ENCODE data around the gene ALG2.

DNA sequence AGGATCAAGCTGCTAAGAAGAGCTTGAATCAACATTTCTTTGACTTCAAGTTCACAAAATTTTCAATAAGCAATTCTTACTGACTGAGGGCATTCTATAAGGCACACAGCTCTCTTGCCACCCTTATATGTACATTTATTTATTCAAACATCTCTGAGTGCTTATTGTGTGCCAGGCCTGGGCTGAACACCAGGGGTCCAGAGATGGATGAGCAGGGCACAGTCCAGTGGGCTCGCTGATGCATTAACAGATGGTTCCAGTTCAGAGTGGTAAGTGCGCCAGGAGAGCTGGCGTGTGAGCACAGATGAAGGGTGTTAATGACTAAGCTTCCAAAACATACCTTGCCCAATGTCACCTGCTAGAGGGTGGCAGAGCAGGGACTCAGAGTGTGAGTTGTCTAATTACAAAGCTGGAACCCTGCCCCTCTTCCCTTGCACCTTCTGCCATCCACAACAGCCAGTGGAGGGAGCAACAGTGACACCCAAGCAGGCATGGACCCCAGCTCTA lies 24.6 kb downstream of the ALG2 start:
- TF ChIP-seq, protein P1, sequence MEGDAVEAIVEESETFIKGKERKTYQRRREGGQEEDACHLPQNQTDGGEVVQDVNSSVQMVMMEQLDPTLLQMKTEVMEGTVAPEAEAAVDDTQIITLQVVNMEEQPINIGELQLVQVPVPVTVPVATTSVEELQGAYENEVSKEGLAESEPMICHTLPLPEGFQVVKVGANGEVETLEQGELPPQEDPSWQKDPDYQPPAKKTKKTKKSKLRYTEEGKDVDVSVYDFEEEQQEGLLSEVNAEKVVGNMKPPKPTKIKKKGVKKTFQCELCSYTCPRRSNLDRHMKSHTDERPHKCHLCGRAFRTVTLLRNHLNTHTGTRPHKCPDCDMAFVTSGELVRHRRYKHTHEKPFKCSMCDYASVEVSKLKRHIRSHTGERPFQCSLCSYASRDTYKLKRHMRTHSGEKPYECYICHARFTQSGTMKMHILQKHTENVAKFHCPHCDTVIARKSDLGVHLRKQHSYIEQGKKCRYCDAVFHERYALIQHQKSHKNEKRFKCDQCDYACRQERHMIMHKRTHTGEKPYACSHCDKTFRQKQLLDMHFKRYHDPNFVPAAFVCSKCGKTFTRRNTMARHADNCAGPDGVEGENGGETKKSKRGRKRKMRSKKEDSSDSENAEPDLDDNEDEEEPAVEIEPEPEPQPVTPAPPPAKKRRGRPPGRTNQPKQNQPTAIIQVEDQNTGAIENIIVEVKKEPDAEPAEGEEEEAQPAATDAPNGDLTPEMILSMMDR (conservative IDR thresholded peaks at IDR 0.05; ENCODE audit: low read depth, low read length) = no peak
- TF ChIP-seq EZH2 (IDR thresholded peaks at IDR 0.05; ENCODE audit: borderline replicate concordance, low read depth, low read length, poor library complexity, severe bottlenecking) = no peak
